ENCODE data around the gene GCH1. TPM values are rescaled to one million over a fixed set of nuclear protein-coding genes. Genes with fewer than 3 reads are reported as not detected.
"Not testable (repeated sequence)": the region's sequence is repeated elsewhere in the genome, so short reads cannot be mapped to it uniquely, and the experiment has no call there.

GCH1 gene
- total RNA-seq, 2 donors from 2014 or later = 2.8 to 16.1 TPM

DNA sequence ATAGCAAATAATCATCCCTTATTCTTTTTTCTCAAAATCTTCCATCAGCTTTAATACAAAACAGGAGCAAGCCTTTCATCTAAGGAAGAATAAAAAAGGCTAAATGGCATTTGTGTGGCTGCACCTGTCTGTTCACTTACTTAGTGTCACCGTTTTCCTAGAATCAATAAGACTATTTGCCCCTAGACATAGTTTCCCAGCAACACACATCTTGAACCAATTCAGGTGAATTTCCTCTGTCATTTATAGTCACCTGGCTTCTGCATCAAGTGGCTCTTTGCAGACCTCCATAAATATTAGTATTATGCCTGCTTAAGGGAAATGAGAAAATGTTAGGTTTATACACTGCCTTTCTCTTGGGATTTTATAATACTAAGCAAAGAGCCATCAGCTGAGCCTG is 17.4 kb upstream of the GCH1 start:
- no peak overlapping the region for H3K27ac ChIP-seq
- TF ChIP-seq, protein P1, sequence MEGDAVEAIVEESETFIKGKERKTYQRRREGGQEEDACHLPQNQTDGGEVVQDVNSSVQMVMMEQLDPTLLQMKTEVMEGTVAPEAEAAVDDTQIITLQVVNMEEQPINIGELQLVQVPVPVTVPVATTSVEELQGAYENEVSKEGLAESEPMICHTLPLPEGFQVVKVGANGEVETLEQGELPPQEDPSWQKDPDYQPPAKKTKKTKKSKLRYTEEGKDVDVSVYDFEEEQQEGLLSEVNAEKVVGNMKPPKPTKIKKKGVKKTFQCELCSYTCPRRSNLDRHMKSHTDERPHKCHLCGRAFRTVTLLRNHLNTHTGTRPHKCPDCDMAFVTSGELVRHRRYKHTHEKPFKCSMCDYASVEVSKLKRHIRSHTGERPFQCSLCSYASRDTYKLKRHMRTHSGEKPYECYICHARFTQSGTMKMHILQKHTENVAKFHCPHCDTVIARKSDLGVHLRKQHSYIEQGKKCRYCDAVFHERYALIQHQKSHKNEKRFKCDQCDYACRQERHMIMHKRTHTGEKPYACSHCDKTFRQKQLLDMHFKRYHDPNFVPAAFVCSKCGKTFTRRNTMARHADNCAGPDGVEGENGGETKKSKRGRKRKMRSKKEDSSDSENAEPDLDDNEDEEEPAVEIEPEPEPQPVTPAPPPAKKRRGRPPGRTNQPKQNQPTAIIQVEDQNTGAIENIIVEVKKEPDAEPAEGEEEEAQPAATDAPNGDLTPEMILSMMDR (IDR thresholded peaks at IDR 0.05) = no peak
- no peak overlapping the region for H3K4me3 ChIP-seq
- DNase-seq (ENCODE audit: low spot score) (no peak), ATAC-seq (ENCODE audit: insufficient number of reproducible peaks, low FRiP score, low read depth) (no peak)
- H3K9me3 ChIP-seq = no peaks in the 10 kb centered on the region
- no peaks in the 10 kb centered on the region for H3K27me3 ChIP-seq (replicated peaks; ENCODE audit: insufficient read depth)
- H3K4me1 ChIP-seq (ENCODE audit: control insufficient read depth in 1 of 2, low read depth in 2 of 2) = no peaks in the 10 kb centered on the region
- H3K36me3 ChIP-seq = no peaks in the 10 kb centered on the region

DNA sequence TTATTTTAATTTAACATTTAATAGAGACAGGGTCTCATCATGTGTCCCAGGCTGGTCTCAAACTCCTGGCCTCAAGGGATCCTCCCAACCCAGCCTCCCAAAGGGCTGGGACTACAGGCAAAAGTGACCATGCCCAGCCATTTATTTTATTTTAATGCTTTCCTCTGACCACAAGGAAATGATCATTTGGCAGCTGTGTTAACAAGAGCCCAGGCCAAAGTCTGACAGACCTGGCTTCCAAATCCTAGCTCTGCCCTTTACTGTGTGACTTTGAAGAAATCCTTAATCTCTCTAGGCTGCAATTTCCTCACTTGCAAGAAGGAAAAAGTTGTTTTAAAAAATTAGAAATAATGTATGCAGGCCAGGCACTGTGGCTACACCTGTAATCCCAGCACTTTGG is 16.7 kb upstream of the GCH1 start:
- Histone ChIP-seq H3K4me1 (ENCODE audit: control insufficient read depth in 1 of 2, low read depth in 2 of 2) (no peaks in the 10 kb centered on the region), H3K36me3 (no peaks in the 10 kb centered on the region), H3K27me3 (replicated peaks; ENCODE audit: insufficient read depth) (no peaks in the 10 kb centered on the region), H3K27ac (no peak overlapping the region), H3K9me3 (no peaks in the 10 kb centered on the region), H3K4me3 (no peak overlapping the region)
- no peak for DNase-seq (ENCODE audit: low spot score)
- no peak for ATAC-seq (ENCODE audit: insufficient number of reproducible peaks, low FRiP score, low read depth)
- TF ChIP-seq, protein P1 (IDR thresholded peaks at IDR 0.05) = no peak

DNA sequence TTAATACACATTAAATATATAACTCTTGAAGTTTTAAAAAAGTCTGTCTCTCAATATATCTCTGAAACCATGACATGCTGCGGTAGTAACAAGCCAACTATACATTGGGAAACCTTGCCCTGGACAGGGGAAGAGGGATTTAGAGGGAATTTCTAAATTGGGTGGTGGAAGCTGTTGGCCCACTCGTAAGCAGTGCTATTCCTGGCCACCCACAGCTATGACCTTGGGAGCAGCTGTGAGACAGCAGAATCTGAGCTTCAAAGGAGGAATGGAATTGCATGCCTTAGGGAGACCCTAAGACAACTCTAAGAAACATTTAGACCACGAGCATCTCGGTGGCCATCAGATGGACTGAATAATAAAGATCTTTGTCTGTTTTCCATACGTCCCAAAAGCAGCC is 15.8 kb upstream of the GCH1 start:
- no peak for ATAC-seq (ENCODE audit: insufficient number of reproducible peaks, low FRiP score, low read depth)

DNA sequence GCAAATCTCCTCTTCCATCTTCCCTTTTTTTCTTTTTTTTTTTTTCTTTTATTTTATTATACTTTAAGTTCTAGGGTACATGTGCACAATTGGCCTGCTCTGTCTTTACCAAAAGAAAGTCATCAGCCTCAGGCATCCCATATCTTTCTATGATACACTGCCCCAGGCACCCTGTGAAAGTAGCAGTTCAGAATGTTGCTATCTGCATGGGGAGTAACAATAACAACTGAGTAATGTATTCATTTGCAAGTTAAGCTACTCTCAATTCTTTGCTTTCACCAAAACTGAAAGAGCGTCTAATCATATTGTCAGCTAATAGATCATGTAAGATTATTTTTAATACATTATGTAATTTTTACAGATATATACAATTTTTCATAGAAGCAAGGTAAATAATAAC is 13.5 kb upstream of the GCH1 start:
- ATAC-seq (ENCODE audit: insufficient number of reproducible peaks, low FRiP score, low read depth) (no peak), DNase-seq (ENCODE audit: low spot score) (no peak)
- Histone ChIP-seq H3K9me3 (no peaks in the 10 kb centered on the region), H3K36me3 (no peaks in the 10 kb centered on the region), H3K27ac (no peak overlapping the region), H3K4me1 (ENCODE audit: control insufficient read depth in 1 of 2, low read depth in 2 of 2) (no peaks in the 10 kb centered on the region), H3K4me3 (no peak overlapping the region), H3K27me3 (replicated peaks; ENCODE audit: insufficient read depth) (no peaks in the 10 kb centered on the region)
- TF ChIP-seq, protein P1 (IDR thresholded peaks at IDR 0.05) = no peak

More for the DNA sequence above, 15.8 kb upstream of the GCH1 start:
- no peaks in the 10 kb centered on the region for H3K9me3 ChIP-seq
- TF ChIP-seq, protein P1 (IDR thresholded peaks at IDR 0.05) = no peak
- H3K4me3 ChIP-seq = no peak overlapping the region
- H3K27ac ChIP-seq = no peak overlapping the region
- H3K4me1 ChIP-seq (ENCODE audit: control insufficient read depth in 1 of 2, low read depth in 2 of 2) = no peaks in the 10 kb centered on the region
- DNase-seq (ENCODE audit: low spot score) = no peak
- H3K36me3 ChIP-seq = no peaks in the 10 kb centered on the region
- no peaks in the 10 kb centered on the region for H3K27me3 ChIP-seq (replicated peaks; ENCODE audit: insufficient read depth)

DNA sequence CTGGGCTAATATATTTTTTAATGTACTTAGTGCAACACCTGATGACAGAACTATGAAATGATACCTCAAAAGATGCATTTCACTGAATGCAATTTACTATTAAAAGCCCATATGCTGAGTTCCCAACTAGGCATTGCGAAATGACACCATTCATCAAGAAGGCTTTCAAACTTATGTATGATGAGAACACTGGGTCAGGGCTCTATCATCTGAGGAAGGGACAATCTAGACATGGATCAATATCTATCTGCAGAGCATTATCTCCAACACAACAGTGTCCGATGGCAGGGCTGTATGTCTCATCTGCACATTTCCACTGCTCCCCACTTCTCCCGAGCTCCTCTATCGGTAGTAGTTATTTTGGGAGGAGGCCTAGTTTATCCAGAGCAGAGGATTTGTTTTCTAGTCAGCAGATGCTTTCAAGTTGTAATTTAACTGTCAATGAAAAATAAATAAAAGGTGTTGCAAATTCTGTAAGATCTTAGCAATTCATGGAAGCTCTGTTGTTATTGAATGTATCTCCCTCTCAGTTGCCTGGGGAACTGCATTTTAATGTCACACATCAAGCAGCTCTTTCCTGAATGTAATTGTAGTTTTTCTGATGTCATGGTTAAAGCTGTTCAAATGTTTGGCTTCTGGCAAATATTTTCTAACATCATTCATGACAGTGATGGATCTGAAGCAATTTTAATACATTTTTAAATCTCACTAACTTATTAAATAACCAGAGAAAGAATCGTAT is 7.4 kb upstream of the GCH1 start:
- no peaks in the 10 kb centered on the region for H3K27me3 ChIP-seq (replicated peaks; ENCODE audit: insufficient read depth)
- no peaks in the 10 kb centered on the region for H3K9me3 ChIP-seq
- TF ChIP-seq, protein P1 (IDR thresholded peaks at IDR 0.05) = no peak
- H3K36me3 ChIP-seq = no peaks in the 10 kb centered on the region
- no peak for ATAC-seq (ENCODE audit: insufficient number of reproducible peaks, low FRiP score, low read depth)
- no peaks in the 10 kb centered on the region for H3K4me1 ChIP-seq (ENCODE audit: control insufficient read depth in 1 of 2, low read depth in 2 of 2)
- no peak overlapping the region for H3K4me3 ChIP-seq
- no peak overlapping the region for H3K27ac ChIP-seq
- no peak for DNase-seq (ENCODE audit: low spot score)

DNA sequence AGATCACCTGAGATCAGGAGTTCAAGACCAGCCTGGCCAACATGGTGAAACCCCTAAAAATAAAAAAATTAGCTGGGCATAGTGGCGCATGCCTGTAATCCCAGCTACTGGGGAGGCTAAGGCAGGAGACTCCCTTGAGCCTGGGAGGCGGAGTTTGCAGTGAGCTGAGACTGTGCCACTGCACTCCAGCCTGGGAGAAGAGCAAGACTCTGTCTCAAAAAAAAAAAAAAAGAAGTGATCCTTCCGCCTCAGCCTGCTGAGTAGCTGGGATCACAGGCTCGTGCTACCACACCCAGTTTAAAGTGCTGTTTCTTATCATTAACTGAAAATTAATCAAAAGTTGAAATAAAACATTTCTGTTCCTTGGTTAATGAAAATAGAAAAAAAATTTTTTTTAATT is 6.3 kb upstream of the GCH1 start:
- H3K27me3 ChIP-seq (replicated peaks; ENCODE audit: insufficient read depth); H3K4me3 ChIP-seq; ATAC-seq (ENCODE audit: insufficient number of reproducible peaks, low FRiP score, low read depth); H3K4me1 ChIP-seq (ENCODE audit: control insufficient read depth in 1 of 2, low read depth in 2 of 2); H3K36me3 ChIP-seq; H3K9me3 ChIP-seq; H3K27ac ChIP-seq; DNase-seq (ENCODE audit: low spot score): not testable (repeated sequence)
